ENCODE measurements around the gene CTAG1B. TPM values are rescaled to one million over a fixed set of nuclear protein-coding genes. Genes with fewer than 3 reads are reported as not detected.
"Not testable (repeated sequence)": the region's sequence is repeated elsewhere in the genome, so short reads cannot be mapped to it uniquely, and the experiment has no call there.

CTAG1B gene
- total RNA-seq, 2 experiments from 2014 or later: not detected

GRCh38 chrX:154592505-154592904, 26.6 kb downstream of the CTAG1B start:
- POLR2A ChIA-PET: no interaction called here
- H3K9me3 ChIP-seq (ENCODE audit: low read length): no peaks in the 10 kb centered on the region
- BruUV-seq (replicated peaks): no TSS peak
- CTCF ChIA-PET (ENCODE audit: unreplicated experiment): no interaction called here
- no peak overlapping the region for H2AFZ ChIP-seq (ENCODE audit: low read length)
- intact Hi-C loops (cut with micrococcal nuclease; ENCODE audit: unreplicated experiment): no loop called here
- no peak for TF ChIP-seq EZH2phosphoT487 (IDR thresholded peaks at IDR 0.05; ENCODE audit: borderline replicate concordance, low read depth, low read length)
- H3K36me3 ChIP-seq (ENCODE audit: insufficient read depth, low read length): no peaks in the 10 kb centered on the region
- H3K79me2 ChIP-seq (ENCODE audit: insufficient read depth, low read depth, low read length): no peaks in the 10 kb centered on the region
- H3K9me2 ChIP-seq (ENCODE audit: insufficient read depth, low read length): no peaks in the 10 kb centered on the region
- H3K4me2 ChIP-seq (ENCODE audit: low read length): no peak overlapping the region
- H3K4me3 ChIP-seq (ENCODE audit: low read depth, low read length, poor library complexity, severe bottlenecking): no peak overlapping the region
- no peak overlapping the region for H3K27ac ChIP-seq (ENCODE audit: low read depth, low read length, poor library complexity, severe bottlenecking)
- no peak for DNase-seq (ENCODE audit: low spot score)
- no peaks in the 10 kb centered on the region for H4K20me1 ChIP-seq (ENCODE audit: insufficient read depth, low read length)
- no peaks in the 10 kb centered on the region for H3K4me1 ChIP-seq (ENCODE audit: insufficient read depth, low read length, poor library complexity, severe bottlenecking)

GRCh38 chrX:154590415-154590814, 28.7 kb downstream of the CTAG1B start:
- CTCF ChIA-PET (ENCODE audit: unreplicated experiment); H3K36me3 ChIP-seq (ENCODE audit: insufficient read depth, low read length); H3K79me2 ChIP-seq (ENCODE audit: insufficient read depth, low read depth, low read length); H2AFZ ChIP-seq (ENCODE audit: low read length); H3K9me2 ChIP-seq (ENCODE audit: insufficient read depth, low read length); H3K4me3 ChIP-seq (ENCODE audit: low read depth, low read length, poor library complexity, severe bottlenecking); H3K4me2 ChIP-seq (ENCODE audit: low read length); DNase-seq (ENCODE audit: low spot score); H4K20me1 ChIP-seq (ENCODE audit: insufficient read depth, low read length); H3K4me1 ChIP-seq (ENCODE audit: insufficient read depth, low read length, poor library complexity, severe bottlenecking); BruUV-seq (replicated peaks); intact Hi-C loops (cut with micrococcal nuclease; ENCODE audit: unreplicated experiment); POLR2A ChIA-PET; H3K9me3 ChIP-seq (ENCODE audit: low read length); H3K27ac ChIP-seq (ENCODE audit: low read depth, low read length, poor library complexity, severe bottlenecking): not testable (repeated sequence)

DNA sequence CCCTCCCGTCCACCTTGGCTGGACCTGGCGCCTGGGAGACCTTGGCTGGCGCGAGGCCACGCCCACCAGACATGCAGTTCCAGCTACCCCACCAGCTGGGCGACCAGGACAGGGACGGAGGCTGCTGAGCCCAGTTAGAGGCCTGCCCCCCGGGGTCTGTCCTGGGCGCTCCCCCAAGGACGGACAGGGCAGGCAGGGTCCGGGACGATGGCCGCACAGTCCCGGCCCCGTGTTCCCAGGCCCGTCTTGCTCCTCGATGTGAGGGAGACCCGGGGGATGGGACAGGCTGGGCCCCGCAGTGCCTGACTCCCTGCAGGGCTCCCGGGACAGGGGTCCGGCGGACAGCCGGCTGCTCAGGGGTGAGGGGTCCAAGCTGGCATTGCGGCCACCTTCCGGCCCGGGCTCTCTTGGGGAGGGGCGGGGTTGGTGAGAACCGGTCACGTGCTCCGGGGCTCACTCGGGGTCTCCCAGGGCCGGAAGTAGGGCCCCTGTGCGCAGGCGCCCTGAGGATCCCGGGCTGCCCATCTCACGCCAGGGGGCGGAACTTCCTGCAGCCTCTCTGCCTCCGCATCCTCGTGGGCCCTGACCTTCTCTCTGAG, 34.4 kb downstream of the CTAG1B start, which contains the start of gene CTAG1A:
TSS of gene CTAG1A (plus strand) at position 549 of the 599 bp plus-strand sequence. CDS start 74 bp downstream, outside the sequence.
- H3K4me3 ChIP-seq (ENCODE audit: low read depth, low read length, poor library complexity, severe bottlenecking); H3K27ac ChIP-seq (ENCODE audit: low read depth, low read length, poor library complexity, severe bottlenecking); POLR2A ChIA-PET; H4K20me1 ChIP-seq (ENCODE audit: insufficient read depth, low read length); DNase-seq (ENCODE audit: low spot score); H3K9me2 ChIP-seq (ENCODE audit: insufficient read depth, low read length); H3K36me3 ChIP-seq (ENCODE audit: insufficient read depth, low read length); CTCF ChIA-PET (ENCODE audit: unreplicated experiment); BruUV-seq (replicated peaks); H3K9me3 ChIP-seq (ENCODE audit: low read length); H2AFZ ChIP-seq (ENCODE audit: low read length); H3K4me2 ChIP-seq (ENCODE audit: low read length); H3K79me2 ChIP-seq (ENCODE audit: insufficient read depth, low read depth, low read length); intact Hi-C loops (cut with micrococcal nuclease; ENCODE audit: unreplicated experiment); H3K4me1 ChIP-seq (ENCODE audit: insufficient read depth, low read length, poor library complexity, severe bottlenecking): not testable (repeated sequence)

DNA sequence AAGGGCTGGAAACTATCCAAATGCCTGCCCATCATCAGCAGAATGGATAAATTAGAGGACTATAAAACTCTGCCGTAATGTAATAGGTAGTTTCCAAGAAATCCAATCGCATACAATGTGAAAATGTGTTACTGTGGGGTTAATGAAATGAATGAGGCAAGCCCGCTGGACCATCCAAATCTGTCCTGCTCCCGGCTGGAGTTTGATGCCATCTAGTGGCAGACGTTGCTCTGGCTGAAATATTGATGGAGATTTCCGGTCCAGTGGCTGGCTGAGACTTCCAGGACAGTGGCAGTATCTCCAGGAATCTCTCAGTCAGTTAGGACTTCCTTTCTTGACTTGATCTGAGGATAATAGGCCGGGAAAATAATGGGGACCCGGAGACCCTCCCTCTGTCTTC, 36.1 kb downstream of the CTAG1B start:
- H3K4me2 ChIP-seq (ENCODE audit: low read length); BruUV-seq (replicated peaks); H3K4me3 ChIP-seq (ENCODE audit: low read depth, low read length, poor library complexity, severe bottlenecking); H2AFZ ChIP-seq (ENCODE audit: low read length); H4K20me1 ChIP-seq (ENCODE audit: insufficient read depth, low read length); H3K4me1 ChIP-seq (ENCODE audit: insufficient read depth, low read length, poor library complexity, severe bottlenecking); H3K79me2 ChIP-seq (ENCODE audit: insufficient read depth, low read depth, low read length); CTCF ChIA-PET (ENCODE audit: unreplicated experiment); H3K27ac ChIP-seq (ENCODE audit: low read depth, low read length, poor library complexity, severe bottlenecking); intact Hi-C loops (cut with micrococcal nuclease; ENCODE audit: unreplicated experiment); POLR2A ChIA-PET; H3K36me3 ChIP-seq (ENCODE audit: insufficient read depth, low read length); H3K9me3 ChIP-seq (ENCODE audit: low read length); H3K9me2 ChIP-seq (ENCODE audit: insufficient read depth, low read length); DNase-seq (ENCODE audit: low spot score): not testable (repeated sequence)

DNA sequence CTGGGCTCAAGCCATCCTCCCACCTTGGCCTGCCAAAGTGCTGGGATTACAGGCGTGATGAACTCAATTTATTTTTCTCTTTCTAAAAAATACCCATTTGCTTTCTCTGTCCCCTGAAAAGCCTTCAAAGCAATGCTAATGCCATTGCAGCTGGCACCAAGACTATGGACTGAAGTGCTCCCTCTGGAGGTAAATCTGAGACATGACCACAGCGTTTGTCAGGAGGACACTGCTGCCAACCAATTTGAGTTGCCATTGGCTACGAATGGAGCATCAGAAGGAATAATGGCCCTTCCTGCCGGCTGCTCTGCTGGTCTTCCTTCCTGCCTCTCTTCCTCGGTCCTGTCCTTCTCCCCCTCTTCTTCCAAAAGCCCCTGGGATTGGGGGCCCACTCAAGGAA, 44.0 kb downstream of the CTAG1B start:
- intact Hi-C loops (cut with micrococcal nuclease; ENCODE audit: unreplicated experiment); H3K4me2 ChIP-seq (ENCODE audit: low read length); H3K79me2 ChIP-seq (ENCODE audit: insufficient read depth, low read depth, low read length); H3K9me3 ChIP-seq (ENCODE audit: low read length); POLR2A ChIA-PET; H2AFZ ChIP-seq (ENCODE audit: low read length); BruUV-seq (replicated peaks); H4K20me1 ChIP-seq (ENCODE audit: insufficient read depth, low read length); CTCF ChIA-PET (ENCODE audit: unreplicated experiment); DNase-seq (ENCODE audit: low spot score); H3K4me1 ChIP-seq (ENCODE audit: insufficient read depth, low read length, poor library complexity, severe bottlenecking); H3K9me2 ChIP-seq (ENCODE audit: insufficient read depth, low read length); H3K36me3 ChIP-seq (ENCODE audit: insufficient read depth, low read length); H3K27ac ChIP-seq (ENCODE audit: low read depth, low read length, poor library complexity, severe bottlenecking); H3K4me3 ChIP-seq (ENCODE audit: low read depth, low read length, poor library complexity, severe bottlenecking): not testable (repeated sequence)

GRCh38 chrX:154573061-154573460, 46.0 kb downstream of the CTAG1B start:
- H4K20me1 ChIP-seq (ENCODE audit: insufficient read depth, low read length); CTCF ChIA-PET (ENCODE audit: unreplicated experiment); H3K4me3 ChIP-seq (ENCODE audit: low read depth, low read length, poor library complexity, severe bottlenecking); H3K9me2 ChIP-seq (ENCODE audit: insufficient read depth, low read length); H3K9me3 ChIP-seq (ENCODE audit: low read length); H3K4me2 ChIP-seq (ENCODE audit: low read length); DNase-seq (ENCODE audit: low spot score); H3K36me3 ChIP-seq (ENCODE audit: insufficient read depth, low read length); POLR2A ChIA-PET; BruUV-seq (replicated peaks); H2AFZ ChIP-seq (ENCODE audit: low read length); H3K79me2 ChIP-seq (ENCODE audit: insufficient read depth, low read depth, low read length); intact Hi-C loops (cut with micrococcal nuclease; ENCODE audit: unreplicated experiment); H3K4me1 ChIP-seq (ENCODE audit: insufficient read depth, low read length, poor library complexity, severe bottlenecking); H3K27ac ChIP-seq (ENCODE audit: low read depth, low read length, poor library complexity, severe bottlenecking): not testable (repeated sequence)
